ENCODE data around the gene ZBTB7C. TPM values are rescaled to one million over a fixed set of nuclear protein-coding genes. Genes with fewer than 3 reads are reported as not detected.

Gene ZBTB7C
- total and polyA plus RNA-seq, 2 donors (not counting 1 experiment from before 2014, with no cell fraction given), result not detected

- DNase-seq, result no peak
- Histone ChIP-seq H3K4me3 (ENCODE audit: control extremely low read depth in 1 of 5, extremely low read depth in 1 of 5, insufficient read depth in 1 of 5, low read depth in 2 of 5, low read length in 4 of 5) (no peak overlapping the region), H2AFZ (ENCODE audit: insufficient read depth, low read depth, low read length, poor library complexity, severe bottlenecking) (no peak overlapping the region), H3K9ac (ENCODE audit: low read length) (no peak overlapping the region), H3K27me3 (replicated peaks in 1 of 4; ENCODE audit: control extremely low read depth in 1 of 4, control insufficient read depth in 3 of 4, insufficient read depth in 4 of 4, low read length in 3 of 4) (peaks cover 0 to 20% (median 5%) of the 10 kb centered on the region in 4 experiments), H3K36me3 (replicated peaks in 1 of 2; ENCODE audit: control extremely low read depth in 1 of 2, control insufficient read depth in 1 of 2, extremely low read depth in 1 of 2, insufficient read depth in 2 of 2, low read length in 1 of 2) (no peaks in the 10 kb centered on the region), H3K4me1 (ENCODE audit: control insufficient read depth in 2 of 2, insufficient read depth in 2 of 2, low read length in 2 of 2) (peaks cover 6 to 20% of the 10 kb centered on the region in 2 donors), H3K4me2 (replicated peaks; ENCODE audit: low read depth, low read length, poor library complexity, severe bottlenecking) (no peak overlapping the region), H3K9me3 (ENCODE audit: control extremely low read depth in 1 of 3, control insufficient read depth in 2 of 3, insufficient read depth in 1 of 3, low read length in 2 of 3) (no peaks in the 10 kb centered on the region), H3K79me2 (ENCODE audit: control insufficient read depth, insufficient read depth, low read length) (no peaks in the 10 kb centered on the region), H4K20me1 (ENCODE audit: control insufficient read depth, insufficient read depth, low read length, poor library complexity, severe bottlenecking) (no peaks in the 10 kb centered on the region), H3K27ac (ENCODE audit: low read length in 2 of 2) (no peak overlapping the region)
- CTCF ChIA-PET, result no interaction called here
- no peak overlapping the region for H3K27ac Mint-ChIP-seq
- intact Hi-C loops (cut with micrococcal nuclease), result no loop called here
- TF ChIP-seq EZH2 (IDR thresholded peaks at IDR 0.05; ENCODE audit: borderline replicate concordance, insufficient read depth, low read depth, low read length, poor library complexity, severe bottlenecking), result no peak
- no peak for TF ChIP-seq CTCF (IDR thresholded peaks at IDR 0.05)
- no peak overlapping the region for H3K4me3 Mint-ChIP-seq
- H3K27me3 Mint-ChIP-seq, result peaks cover 48% of the 10 kb centered on the region
- peaks cover 16% of the 10 kb centered on the region for H3K4me1 Mint-ChIP-seq
- WGBS (ENCODE audit: insufficient coverage), result 77% methylated on average over 2 of the region's 2 CpGs
- POLR2A ChIA-PET, result no interaction called here
- no peaks in the 10 kb centered on the region for H3K9me3 Mint-ChIP-seq (ENCODE audit: insufficient read depth)
- ATAC-seq (ENCODE audit: low read depth), result no peak
Measured at GRCh38 chr18:47983055-47983454, 426.1 kb downstream of the ZBTB7C start.

DNA sequence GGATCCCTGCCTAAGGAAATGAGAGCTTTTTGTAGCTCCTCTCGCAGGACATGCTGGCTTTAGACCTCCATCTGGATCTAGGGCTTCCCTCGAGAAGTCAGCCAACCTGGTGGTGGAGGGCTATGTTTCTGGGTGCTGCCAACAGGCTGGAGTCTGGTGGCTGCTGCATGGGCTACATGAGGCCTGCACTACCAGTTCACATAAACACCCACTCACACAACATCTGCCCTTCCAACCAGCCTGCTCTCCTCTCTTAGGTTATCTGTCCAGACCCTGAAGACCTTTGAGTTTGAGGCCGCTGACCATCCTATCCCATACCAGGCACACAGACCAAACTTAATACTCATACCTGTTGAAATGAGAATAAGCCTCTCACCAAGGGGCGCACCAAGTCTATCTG is 427.4 kb downstream of the ZBTB7C start:
- no peak overlapping the region for H3K4me3 Mint-ChIP-seq
- peaks cover 4 to 13% of the 10 kb centered on the region in 2 donors for H3K4me1 ChIP-seq (ENCODE audit: control insufficient read depth in 2 of 2, insufficient read depth in 2 of 2, low read length in 2 of 2)

More for the DNA sequence above, 427.4 kb downstream of the ZBTB7C start:
- H3K27me3 ChIP-seq (replicated peaks in 1 of 4; ENCODE audit: control extremely low read depth in 1 of 4, control insufficient read depth in 3 of 4, insufficient read depth in 4 of 4, low read length in 3 of 4), result peaks cover 0 to 20% (median 6%) of the 10 kb centered on the region in 4 experiments
- H3K9ac ChIP-seq (ENCODE audit: low read length), result no peak overlapping the region
- peaks cover 51% of the 10 kb centered on the region for H3K27me3 Mint-ChIP-seq
- H3K9me3 ChIP-seq (ENCODE audit: control extremely low read depth in 1 of 3, control insufficient read depth in 2 of 3, insufficient read depth in 1 of 3, low read length in 2 of 3), result no peaks in the 10 kb centered on the region
- TF ChIP-seq CTCF (IDR thresholded peaks at IDR 0.05), result no peak
- WGBS (ENCODE audit: insufficient coverage), result no CpG with 5 or more reads among the region's 4 CpGs
- no peak overlapping the region for H3K27ac Mint-ChIP-seq
- H3K4me1 Mint-ChIP-seq, result peaks cover 7% of the 10 kb centered on the region
- DNase-seq, result no peak
- H3K4me2 ChIP-seq (replicated peaks; ENCODE audit: low read depth, low read length, poor library complexity, severe bottlenecking), result no peak overlapping the region
- H3K9me3 Mint-ChIP-seq (ENCODE audit: insufficient read depth), result no peaks in the 10 kb centered on the region
- intact Hi-C loops (cut with micrococcal nuclease), result no loop called here
- no peaks in the 10 kb centered on the region for H3K79me2 ChIP-seq (ENCODE audit: control insufficient read depth, insufficient read depth, low read length)
- no peak overlapping the region for H3K27ac ChIP-seq (ENCODE audit: low read length in 2 of 2)
- no peak for ATAC-seq (ENCODE audit: low read depth)
- ChIA-PET POLR2A (no interaction called here), CTCF (no interaction called here)
- H4K20me1 ChIP-seq (ENCODE audit: control insufficient read depth, insufficient read depth, low read length, poor library complexity, severe bottlenecking), result no peaks in the 10 kb centered on the region
- no peak overlapping the region for H2AFZ ChIP-seq (ENCODE audit: insufficient read depth, low read depth, low read length, poor library complexity, severe bottlenecking)
- no peak overlapping the region for H3K4me3 ChIP-seq (ENCODE audit: control extremely low read depth in 1 of 5, extremely low read depth in 1 of 5, insufficient read depth in 1 of 5, low read depth in 2 of 5, low read length in 4 of 5)
- no peaks in the 10 kb centered on the region for H3K36me3 ChIP-seq (replicated peaks in 1 of 2; ENCODE audit: control extremely low read depth in 1 of 2, control insufficient read depth in 1 of 2, extremely low read depth in 1 of 2, insufficient read depth in 2 of 2, low read length in 1 of 2)

Measured in B cell (primary cell).